SKM-1 (cell line): ENCODE data around the gene BTBD7.
"Not testable (repeated sequence)": the region's sequence is repeated elsewhere in the genome, so short reads cannot be mapped to it uniquely, and the experiment has no call there.

Experiments
- DNase-seq: peaks from one replicate; lab custom pipeline; 2025; ENCODE audit not compliant: unreplicated experiment; lab: John Stamatoyannopoulos, UW

BTBD7 gene

GRCh38 chr14:93332853-93333630 lies at the start of gene BTBD7:
TSS of gene BTBD7 (minus strand) at chr14:93333036. CDS start at chr14:93296051, 36,985 bp downstream.
- peak; percentile 54 for DNase-seq

- no peak for DNase-seq
These were observed 48.8 kb upstream of the BTBD7 start for GRCh38 chr14:93381644-93382043.

DNA sequence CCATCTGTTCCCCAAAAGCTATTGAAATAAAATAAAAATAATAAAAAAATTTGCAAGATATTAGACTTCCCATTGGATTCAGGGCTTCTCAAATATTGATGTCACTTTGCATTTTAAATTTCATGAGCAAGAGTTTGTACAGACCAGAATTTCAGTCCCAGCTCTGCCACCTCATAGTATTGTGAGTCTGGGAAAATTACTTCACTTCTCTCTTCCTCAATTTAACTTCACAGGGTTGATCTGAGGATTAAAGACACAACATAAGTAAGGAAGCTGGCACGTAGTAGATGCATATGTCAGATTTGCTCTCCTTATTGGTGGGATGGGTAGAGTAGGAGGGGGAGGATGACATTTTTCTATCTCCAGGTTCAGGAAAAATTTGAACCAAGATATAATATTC lies 47.0 kb upstream of the BTBD7 start:
- no peak for DNase-seq

GRCh38 chr14:93375673-93376156 lies 42.9 kb upstream of the BTBD7 start:
- DNase-seq, result no peak

DNA sequence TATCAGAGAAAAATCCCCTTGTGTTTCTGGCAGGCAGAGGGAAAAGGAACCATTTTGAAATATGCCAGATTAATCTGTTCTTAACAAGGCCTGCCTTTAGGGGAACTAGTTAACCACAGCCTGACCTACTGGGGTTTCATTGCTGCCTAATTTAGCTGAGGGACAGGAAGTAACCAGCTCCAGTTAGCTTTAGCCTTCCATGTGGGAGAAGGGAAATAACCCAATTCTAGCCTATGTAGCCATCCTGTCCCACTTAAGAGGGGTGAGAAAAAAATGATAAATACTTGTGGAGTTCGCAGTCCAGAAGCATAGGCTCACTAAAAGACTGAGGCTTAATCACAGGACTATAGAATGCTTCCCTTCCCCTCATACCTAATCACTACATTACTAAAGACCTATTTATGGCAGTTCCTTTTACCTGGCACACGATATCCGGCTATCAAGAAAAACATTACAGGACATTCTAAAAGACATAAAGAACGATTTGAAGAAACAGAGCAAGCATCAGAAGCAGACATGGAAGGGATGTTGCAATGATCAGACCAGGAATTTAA lies 37.0 kb upstream of the BTBD7 start:
- peak; percentile 42 for DNase-seq

DNA sequence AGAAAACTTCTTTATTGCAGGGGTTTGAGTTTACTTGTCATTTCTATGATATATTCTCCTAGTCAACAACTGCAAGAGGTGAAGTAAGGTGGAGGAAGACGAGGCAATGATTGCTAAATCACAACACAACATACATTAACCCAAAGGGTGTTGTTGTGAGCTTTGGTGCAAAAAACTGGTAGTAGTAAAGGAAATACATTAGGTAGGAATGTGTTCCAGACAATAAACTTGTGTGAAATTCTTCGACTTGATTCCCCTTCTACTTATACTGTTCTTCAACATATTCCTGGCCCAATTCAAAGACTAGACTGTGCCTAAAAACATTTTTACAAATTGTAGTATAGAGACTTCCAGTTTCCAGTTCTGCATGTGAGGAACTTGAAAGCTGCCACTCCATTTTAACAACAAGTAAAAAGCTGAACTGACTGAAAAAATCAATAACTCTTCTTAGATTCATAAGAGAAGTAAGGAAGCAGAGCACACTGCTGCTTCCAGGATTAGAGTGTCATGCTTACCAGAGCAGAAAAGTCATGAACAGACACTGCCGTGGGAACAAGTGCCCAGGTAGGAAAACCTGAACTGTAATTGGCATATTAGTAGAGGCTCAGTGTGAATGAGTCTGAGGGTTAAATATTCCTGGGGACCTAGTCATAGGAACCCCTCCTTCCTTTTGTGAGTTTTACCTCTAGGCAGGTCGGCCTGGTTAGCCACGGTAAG lies 36.3 kb upstream of the BTBD7 start:
- DNase-seq, result no peak

- DNase-seq, result not testable (repeated sequence)
These were observed 22.0 kb upstream of the BTBD7 start for GRCh38 chr14:93354873-93355272.

GRCh38 chr14:93348292-93348691 lies 15.5 kb upstream of the BTBD7 start:
- DNase-seq, result no peak

GRCh38 chr14:93347850-93348249 lies 15.0 kb upstream of the BTBD7 start:
- DNase-seq, result no peak

- DNase-seq, result no peak
These were observed 14.3 kb upstream of the BTBD7 start, which contains the start of gene COX8C for GRCh38 chr14:93346926-93347721. TSS of gene COX8C (plus strand) at chr14:93347182. CDS start at chr14:93347269, 87 bp downstream.

- no peak for DNase-seq
These were observed 11.0 kb upstream of the BTBD7 start for GRCh38 chr14:93343797-93344196.

DNA sequence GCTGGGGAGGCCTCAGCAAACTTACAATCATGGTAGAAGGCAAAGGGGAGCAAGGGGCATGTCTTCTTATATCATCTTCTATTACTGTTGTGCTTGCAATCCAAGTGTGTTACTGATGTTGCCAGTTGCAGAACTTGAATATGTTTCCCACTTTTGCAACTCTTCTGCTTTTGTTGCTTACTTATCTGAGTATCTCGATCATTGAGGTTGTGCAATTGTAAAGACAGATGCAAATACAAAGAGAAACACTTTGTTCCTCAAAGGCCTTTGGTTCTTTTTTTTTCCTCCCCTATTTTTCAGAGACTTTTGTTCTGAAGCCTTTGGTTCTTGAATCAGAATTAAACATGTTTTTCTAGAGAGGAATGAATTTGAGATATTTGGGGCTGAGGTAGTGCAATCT lies 10.4 kb upstream of the BTBD7 start:
- peak; percentile 8 for DNase-seq

DNA sequence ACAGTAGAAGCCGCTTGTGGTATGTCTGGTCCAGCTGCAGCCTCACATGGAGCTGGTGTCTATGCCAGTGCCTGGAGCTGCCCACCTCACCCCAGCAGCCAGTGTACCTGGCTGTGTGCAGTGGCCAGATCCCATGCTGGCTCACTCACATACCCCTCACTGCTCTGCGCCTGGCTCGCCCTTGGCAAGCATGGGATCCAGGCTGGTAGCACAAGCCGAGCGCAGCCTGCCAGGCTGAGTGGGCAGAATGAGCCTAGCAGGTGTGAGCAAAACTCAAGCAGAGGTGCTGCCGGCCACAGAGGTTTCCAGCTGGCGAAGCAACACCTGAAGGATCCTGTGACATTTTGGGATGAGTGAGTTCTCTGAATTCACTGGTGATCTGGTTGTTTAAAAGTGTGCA lies 5.0 kb upstream of the BTBD7 start:
- DNase-seq, result no peak

DNA sequence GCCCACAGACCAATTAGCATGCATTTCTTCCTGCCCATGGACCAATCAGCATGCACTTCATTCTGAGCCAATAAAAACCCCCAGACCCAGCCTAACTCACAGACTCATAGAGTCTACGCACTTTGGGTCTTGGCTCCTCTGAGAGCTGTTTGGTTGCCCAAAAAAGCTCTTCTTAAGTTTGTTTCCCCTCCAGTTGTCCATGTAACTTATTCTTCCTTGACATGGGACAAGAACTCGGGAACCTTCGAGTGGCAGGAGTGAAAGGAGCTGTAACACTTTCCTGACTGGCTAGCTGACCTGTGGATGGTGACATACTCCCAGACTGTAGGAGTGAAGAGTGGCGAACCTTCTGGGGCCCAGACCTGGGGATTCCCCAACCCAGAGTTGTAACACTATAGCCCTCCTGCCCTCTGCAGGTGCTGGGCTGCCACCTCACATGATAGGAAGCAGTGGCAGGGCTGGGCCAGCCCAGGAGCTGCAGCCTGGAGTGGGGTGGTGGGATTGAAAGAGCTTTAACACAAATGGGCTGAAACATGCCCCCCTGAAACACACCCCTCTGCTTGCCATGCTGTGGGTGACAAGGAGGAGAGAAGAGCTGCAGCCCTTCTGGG lies 4.4 kb upstream of the BTBD7 start:
- no peak for DNase-seq

- DNase-seq, result no peak
These were observed 831 bp upstream of the BTBD7 start for GRCh38 chr14:93333631-93334103.

- DNase-seq, result no peak
These were observed 411 bp downstream of the BTBD7 start for GRCh38 chr14:93332397-93332852.

DNA sequence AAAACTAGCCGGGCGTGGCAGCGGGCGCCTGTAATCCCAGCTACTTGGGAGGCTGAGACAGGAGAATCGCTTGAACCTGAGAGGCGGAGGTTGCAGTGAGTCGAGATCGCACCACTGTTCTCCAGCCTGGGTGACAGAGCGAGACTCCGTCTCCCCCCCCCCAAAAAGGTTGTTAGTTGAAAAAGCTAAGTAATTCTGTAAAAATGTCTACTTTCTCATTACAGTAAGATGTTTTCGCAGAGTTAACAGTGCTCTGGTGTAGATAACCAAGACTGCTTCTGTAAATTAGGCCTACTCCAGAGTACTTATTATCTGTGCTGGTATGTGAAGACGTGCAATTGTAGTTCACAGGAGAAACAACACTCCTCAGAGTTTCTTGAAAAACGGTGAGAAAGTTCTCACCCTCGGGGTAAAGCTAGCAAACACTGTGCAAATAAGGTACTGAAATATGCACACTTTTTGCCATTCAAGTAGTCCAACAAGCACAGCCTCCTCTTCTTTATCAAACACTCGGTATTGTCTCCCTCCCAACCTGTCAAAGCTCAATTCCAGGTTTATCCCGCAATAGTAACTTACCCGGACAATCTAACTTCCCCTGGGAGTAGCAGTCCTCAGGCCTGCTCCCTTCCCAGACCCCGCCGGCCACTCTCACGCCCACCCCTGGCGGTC lies 974 bp downstream of the BTBD7 start:
- DNase-seq, result no peak

DNA sequence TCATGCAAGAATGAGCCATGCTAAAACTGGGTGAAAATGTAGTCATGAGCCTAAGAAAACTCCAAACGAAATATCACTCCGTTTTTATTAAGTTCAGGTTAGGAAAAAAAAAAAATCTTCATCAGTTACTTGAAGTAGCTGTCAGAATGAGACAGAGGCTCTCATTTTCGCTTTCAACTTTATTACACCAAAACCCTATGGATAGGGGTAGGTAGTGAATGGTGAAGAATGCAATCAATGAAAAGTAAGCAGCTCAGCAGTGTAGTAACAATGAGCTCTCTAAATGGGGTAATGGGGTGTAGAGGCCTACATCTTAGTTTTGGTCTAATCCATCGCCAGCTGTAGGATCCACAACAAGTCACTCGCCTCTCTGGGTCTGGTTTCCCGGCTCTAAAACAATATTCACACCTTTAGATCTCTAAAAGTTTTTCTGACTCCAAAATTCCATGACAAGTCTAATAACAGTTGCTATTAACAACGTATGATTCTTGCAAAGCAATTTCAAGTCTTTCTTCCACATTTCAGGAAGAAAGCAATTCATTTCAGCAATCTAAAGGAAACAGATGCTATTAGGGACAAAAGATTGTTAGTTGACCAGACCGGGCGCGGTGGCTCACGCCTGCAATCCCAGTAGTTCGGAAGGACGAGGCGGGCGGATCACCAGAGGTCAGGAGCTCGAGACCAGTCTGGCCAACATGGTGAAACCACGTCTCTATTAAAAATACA lies 1.7 kb downstream of the BTBD7 start:
- DNase-seq, result no peak

DNA sequence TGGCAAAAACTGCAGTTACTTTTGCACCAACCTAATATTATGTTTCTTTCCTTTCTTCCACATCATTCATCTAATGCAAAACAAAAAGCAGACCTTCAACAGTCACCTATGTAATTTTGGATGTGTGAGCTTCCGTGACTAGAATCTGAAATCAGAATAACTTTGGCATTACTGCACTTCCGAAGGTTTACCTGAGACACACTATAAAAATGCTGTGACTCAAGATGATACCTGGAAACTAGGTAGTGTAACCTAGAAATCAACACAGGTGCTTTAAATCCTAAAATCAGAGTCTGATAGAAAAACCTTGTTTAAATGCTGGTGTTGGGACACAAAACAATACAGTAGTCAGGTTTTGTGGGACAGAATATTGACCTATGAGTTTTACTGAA lies 2.2 kb downstream of the BTBD7 start:
- DNase-seq, result no peak
